GM18868 (cell line): ENCODE data around the gene ERBB2.
"Not testable (repeated sequence)": the region's sequence is repeated elsewhere in the genome, so short reads cannot be mapped to it uniquely, and the experiment has no call there.

ENCODE experiments used
- ATAC-seq: cut with Tn5 transposase; IDR thresholded peaks from one replicate; pipeline ENCODE4 v1.9.1; 2021; ENCODE audit warnings: mild to moderate bottlenecking, moderate library complexity; ENCODE audit not compliant: unreplicated experiment

The ERBB2 gene

GRCh38 chr17:39757931-39758873 lies 58.3 kb downstream of the ERBB2 start:
- no peak for ATAC-seq

- ATAC-seq: no peak
These were observed 59.3 kb downstream of the ERBB2 start for GRCh38 chr17:39759204-39759603.

GRCh38 chr17:39761861-39762496 lies 62.1 kb downstream of the ERBB2 start:
- ATAC-seq: no peak

- ATAC-seq: no peak
These were observed 63.4 kb downstream of the ERBB2 start for GRCh38 chr17:39763051-39763820.

- ATAC-seq: not testable (repeated sequence)
These were observed 64.3 kb downstream of the ERBB2 start for GRCh38 chr17:39764171-39764570.

- no peak for ATAC-seq
These were observed 65.3 kb downstream of the ERBB2 start for GRCh38 chr17:39765175-39765574.

GRCh38 chr17:39765766-39766165 lies 65.9 kb downstream of the ERBB2 start:
- ATAC-seq: no peak

GRCh38 chr17:39767147-39767546 lies 67.3 kb downstream of the ERBB2 start:
- no peak for ATAC-seq

GRCh38 chr17:39769974-39770587 lies 70.2 kb downstream of the ERBB2 start:
- ATAC-seq: peak; percentile 71

GRCh38 chr17:39772415-39772814 lies 72.6 kb downstream of the ERBB2 start:
- no peak for ATAC-seq

GRCh38 chr17:39772987-39773934 lies 73.4 kb downstream of the ERBB2 start:
- ATAC-seq: no peak

GRCh38 chr17:39774047-39774446 lies 74.2 kb downstream of the ERBB2 start:
- ATAC-seq: no peak

- peak; percentile 33 for ATAC-seq
These were observed 75.2 kb downstream of the ERBB2 start for GRCh38 chr17:39775031-39775430.

- ATAC-seq: no peak
These were observed 76.4 kb downstream of the ERBB2 start for GRCh38 chr17:39776252-39776651.

- peak; percentile 55 for ATAC-seq
These were observed 77.9 kb downstream of the ERBB2 start for GRCh38 chr17:39777534-39778365.
